ENCODE measurements around the gene B4GALNT4. TPM values are rescaled to one million over a fixed set of nuclear protein-coding genes. Genes with fewer than 3 reads are reported as not detected.

Gene B4GALNT4
- total and polyA plus RNA-seq, 2 experiments from 2014 or later: 35.8 to 94.4 TPM

GRCh38 chr11:394858-395655 lies 25.8 kb downstream of the B4GALNT4 start:
- Histone ChIP-seq H3K4me1 (ENCODE audit: low read depth) (no peaks in the 10 kb centered on the region), H3K27ac (no peak overlapping the region), H3K9me3 (ENCODE audit: low read depth) (no peaks in the 10 kb centered on the region), H3K36me3 (no peaks in the 10 kb centered on the region), H3K27me3 (no peaks in the 10 kb centered on the region), H3K4me3 (no peak overlapping the region)
- no peak for TF ChIP-seq CTCF (IDR thresholded peaks at IDR 0.05; ENCODE audit: low read depth, low read length)
- no peak for DNase-seq (ENCODE audit: low read depth in 1 of 2, low spot score in 1 of 2)

- Histone ChIP-seq H3K36me3 (no peaks in the 10 kb centered on the region), H3K27me3 (no peaks in the 10 kb centered on the region), H3K4me1 (ENCODE audit: low read depth) (no peaks in the 10 kb centered on the region), H3K27ac (no peak overlapping the region), H3K9me3 (ENCODE audit: low read depth) (no peaks in the 10 kb centered on the region), H3K4me3 (no peak overlapping the region)
- TF ChIP-seq CTCF (IDR thresholded peaks at IDR 0.05; ENCODE audit: low read depth, low read length): no peak
- DNase-seq (ENCODE audit: low read depth in 1 of 2, low spot score in 1 of 2): no peak
These were observed 26.6 kb downstream of the B4GALNT4 start for GRCh38 chr11:395866-396265.

- peak in 1 of 2 donors; percentile 42 for DNase-seq (ENCODE audit: low read depth in 1 of 2, low spot score in 1 of 2)
These were observed 27.2 kb downstream of the B4GALNT4 start for GRCh38 chr11:396511-396947.

GRCh38 chr11:396948-397548 lies 27.7 kb downstream of the B4GALNT4 start:
- DNase-seq (ENCODE audit: low read depth in 1 of 2, low spot score in 1 of 2): peak in 1 of 2 donors; percentile 78
- peak; percentile 62 for TF ChIP-seq CTCF (IDR thresholded peaks at IDR 0.05; ENCODE audit: low read depth, low read length)

More at GRCh38 chr11:396511-396947, 27.2 kb downstream of the B4GALNT4 start:
- H3K4me3 ChIP-seq: no peak overlapping the region
- H3K36me3 ChIP-seq: no peaks in the 10 kb centered on the region
- no peaks in the 10 kb centered on the region for H3K27me3 ChIP-seq
- H3K9me3 ChIP-seq (ENCODE audit: low read depth): no peaks in the 10 kb centered on the region
- no peak overlapping the region for H3K27ac ChIP-seq
- no peaks in the 10 kb centered on the region for H3K4me1 ChIP-seq (ENCODE audit: low read depth)
- TF ChIP-seq CTCF (IDR thresholded peaks at IDR 0.05; ENCODE audit: low read depth, low read length): peak; percentile 40

GRCh38 chr11:398826-399225 lies 29.5 kb downstream of the B4GALNT4 start:
- Histone ChIP-seq H3K27me3 (no peaks in the 10 kb centered on the region), H3K4me1 (ENCODE audit: low read depth) (no peaks in the 10 kb centered on the region), H3K36me3 (no peaks in the 10 kb centered on the region), H3K27ac (no peak overlapping the region), H3K4me3 (no peak overlapping the region), H3K9me3 (ENCODE audit: low read depth) (no peaks in the 10 kb centered on the region)
- peak in 1 of 2 donors; percentile 54 for DNase-seq (ENCODE audit: low read depth in 1 of 2, low spot score in 1 of 2)
- TF ChIP-seq CTCF (IDR thresholded peaks at IDR 0.05; ENCODE audit: low read depth, low read length): no peak

More at GRCh38 chr11:396948-397548, 27.7 kb downstream of the B4GALNT4 start:
- Histone ChIP-seq H3K9me3 (ENCODE audit: low read depth) (no peaks in the 10 kb centered on the region), H3K4me3 (no peak overlapping the region), H3K27ac (no peak overlapping the region), H3K4me1 (ENCODE audit: low read depth) (no peaks in the 10 kb centered on the region), H3K27me3 (no peaks in the 10 kb centered on the region), H3K36me3 (no peaks in the 10 kb centered on the region)

All from cardiac muscle cell (in vitro differentiated cells and primary cell).